OCI-M2 (cell line): ENCODE results near the gene STK10.
"Not testable (repeated sequence)": the region's sequence is repeated elsewhere in the genome, so short reads cannot be mapped to it uniquely, and the experiment has no call there.

Source experiments
- DNase-seq: peaks from one replicate; lab custom pipeline; 2025; ENCODE audit not compliant: unreplicated experiment; lab: John Stamatoyannopoulos, UW

STK10 gene

GRCh38 chr5:172188033-172188892, at the start of gene STK10:
TSS of gene STK10 (minus strand) at chr5:172188224. CDS start at chr5:172188042, 182 bp downstream.
- DNase-seq, result peak; percentile 6

GRCh38 chr5:172235827-172236736, 48.1 kb upstream of the STK10 start:
- no peak for DNase-seq

- DNase-seq, result no peak
Measured at GRCh38 chr5:172235132-172235780, 47.2 kb upstream of the STK10 start.

- DNase-seq, result no peak
Measured at GRCh38 chr5:172234031-172234430, 46.0 kb upstream of the STK10 start.

- no peak for DNase-seq
Measured at GRCh38 chr5:172229904-172230303, 41.9 kb upstream of the STK10 start.

- no peak for DNase-seq
Measured at GRCh38 chr5:172224996-172225395, 37.0 kb upstream of the STK10 start.

GRCh38 chr5:172223901-172224873, 36.2 kb upstream of the STK10 start:
- DNase-seq, result no peak

GRCh38 chr5:172219296-172219695, 31.3 kb upstream of the STK10 start:
- DNase-seq, result no peak

- no peak for DNase-seq
Measured at GRCh38 chr5:172216345-172216744, 28.3 kb upstream of the STK10 start.

- DNase-seq, result no peak
Measured at GRCh38 chr5:172213126-172213525, 25.1 kb upstream of the STK10 start.

- no peak for DNase-seq
Measured at GRCh38 chr5:172211676-172212075, 23.7 kb upstream of the STK10 start.

- no peak for DNase-seq
Measured at GRCh38 chr5:172209714-172210113, 21.7 kb upstream of the STK10 start.

GRCh38 chr5:172207511-172207910, 19.5 kb upstream of the STK10 start:
- no peak for DNase-seq

- not testable (repeated sequence) for DNase-seq
Measured at GRCh38 chr5:172205984-172206383, 18.0 kb upstream of the STK10 start.

GRCh38 chr5:172200476-172200875, 12.5 kb upstream of the STK10 start:
- DNase-seq, result no peak

- DNase-seq, result no peak
Measured at GRCh38 chr5:172199446-172199845, 11.4 kb upstream of the STK10 start.

- DNase-seq, result not testable (repeated sequence)
Measured at GRCh38 chr5:172197775-172198174, 9.8 kb upstream of the STK10 start.

- no peak for DNase-seq
Measured at GRCh38 chr5:172194985-172195774, 7.2 kb upstream of the STK10 start.

- no peak for DNase-seq
Measured at GRCh38 chr5:172193872-172194271, 5.8 kb upstream of the STK10 start, which contains the start of gene EFCAB9. TSS of gene EFCAB9 (plus strand) at chr5:172194172. CDS start at chr5:172194173, 1 bp downstream.
